Measurements from ENCODE around the gene SFMBT2.

Gene SFMBT2

DNA sequence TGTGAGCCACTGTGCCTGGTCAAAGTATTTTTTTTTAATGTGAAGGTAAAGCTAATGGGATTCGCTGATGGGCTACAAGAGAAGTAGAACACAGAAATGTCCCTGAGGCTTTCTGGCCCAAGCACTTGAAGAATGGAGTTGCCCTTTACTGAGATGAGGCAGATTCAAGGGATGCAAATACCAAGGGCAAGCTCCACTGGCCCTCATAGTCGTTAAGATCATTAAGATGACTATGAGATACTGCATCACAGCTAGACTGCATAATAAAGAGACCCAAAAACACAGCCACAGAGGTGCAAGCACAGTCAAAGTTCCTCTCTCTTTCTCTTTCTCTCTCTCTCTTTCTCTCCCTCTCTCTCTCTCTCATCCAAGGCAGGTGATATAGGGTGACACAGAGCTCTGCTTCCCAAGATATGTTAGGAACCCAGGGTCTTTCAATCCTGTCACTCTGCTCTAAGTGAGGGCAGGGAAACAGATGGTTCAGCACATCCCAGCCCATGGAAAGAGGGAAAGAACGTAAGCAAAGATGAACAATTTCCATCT lies 117.4 kb downstream of the SFMBT2 start:
- DNase-seq, result no peak

DNA sequence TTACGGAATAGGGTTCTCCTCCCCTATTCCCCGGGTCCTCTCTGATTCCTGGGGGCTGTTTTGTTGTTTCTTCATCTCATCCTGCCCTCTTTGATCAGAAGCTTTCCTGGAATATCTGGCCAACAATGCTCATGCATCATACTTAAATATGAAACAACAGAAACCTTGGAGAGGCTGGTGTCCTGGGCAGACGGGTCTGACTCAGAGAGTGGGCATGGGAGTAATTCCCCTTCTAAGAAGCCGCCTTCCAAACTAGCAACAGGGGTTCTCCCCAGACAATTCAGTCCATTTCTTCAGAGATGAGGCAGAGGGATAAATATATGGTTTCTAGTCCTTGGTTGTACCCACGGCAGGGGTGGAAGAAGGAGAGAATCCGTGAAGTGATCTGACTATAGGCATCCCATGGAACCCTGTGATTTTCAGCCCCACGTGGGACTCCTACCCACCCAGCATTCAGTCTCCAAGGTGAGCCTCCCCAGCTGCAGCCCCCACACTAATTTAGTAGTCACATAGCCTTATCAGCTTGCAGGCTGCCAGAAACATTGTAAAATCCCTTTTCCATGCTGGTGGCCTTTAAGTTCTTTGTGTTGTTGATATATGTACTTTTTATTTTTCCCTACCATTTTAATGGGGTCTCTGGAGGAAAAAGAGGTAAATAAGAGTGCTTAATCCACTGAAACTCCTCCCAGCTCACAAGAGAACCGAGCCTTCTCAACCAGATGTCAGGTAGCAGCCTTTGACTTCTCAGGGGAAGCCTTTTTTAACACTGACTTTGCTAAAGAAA lies 119.2 kb downstream of the SFMBT2 start:
- DNase-seq, result no peak

- no peak for DNase-seq
Observed at GRCh38 chr10:7288060-7288690, 122.7 kb downstream of the SFMBT2 start.

DNA sequence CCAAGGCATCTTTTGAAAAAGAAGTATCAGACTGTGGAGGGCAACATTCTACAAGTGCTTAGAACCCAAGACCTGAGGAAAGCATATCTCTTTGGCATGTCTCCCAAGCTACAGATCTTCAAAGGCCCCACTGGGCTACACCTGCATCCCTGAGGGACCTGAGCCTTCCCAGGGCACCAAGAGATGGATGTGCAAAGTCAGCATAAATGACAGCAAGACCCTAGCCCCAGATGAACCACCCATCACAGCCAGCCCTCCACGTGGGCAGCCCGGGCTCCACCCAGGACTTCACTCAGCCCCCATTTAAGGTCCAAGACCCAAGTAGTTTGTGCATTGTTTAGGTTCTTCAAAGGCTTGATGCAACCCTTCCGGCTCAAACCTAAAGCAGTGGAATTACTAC lies 123.5 kb downstream of the SFMBT2 start:
- no peak for DNase-seq

GRCh38 chr10:7285522-7286322 lies 125.1 kb downstream of the SFMBT2 start:
- no peak for DNase-seq

GRCh38 chr10:7283246-7283645 lies 127.6 kb downstream of the SFMBT2 start:
- no peak for DNase-seq

DNA sequence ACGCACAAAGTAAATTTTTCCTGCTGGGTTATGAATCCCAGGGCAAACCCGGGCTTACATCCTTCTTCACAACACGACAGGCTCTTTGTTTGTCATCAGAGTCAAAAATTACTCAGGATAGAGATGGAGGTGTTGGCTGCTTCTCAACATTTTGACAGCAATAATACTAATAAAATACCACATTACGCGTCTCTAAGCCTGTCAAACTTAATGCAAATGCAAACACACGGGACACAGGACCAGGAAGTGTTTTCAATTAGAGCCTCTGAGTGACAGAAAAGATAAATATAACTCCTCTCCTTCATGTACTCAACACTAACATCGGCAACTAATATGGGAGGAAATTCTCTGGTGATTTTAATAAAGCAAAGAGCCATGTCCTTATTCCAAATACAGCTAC lies 128.4 kb downstream of the SFMBT2 start:
- no peak for DNase-seq

- DNase-seq, result no peak
Observed at GRCh38 chr10:7281429-7281828, 129.4 kb downstream of the SFMBT2 start.

DNA sequence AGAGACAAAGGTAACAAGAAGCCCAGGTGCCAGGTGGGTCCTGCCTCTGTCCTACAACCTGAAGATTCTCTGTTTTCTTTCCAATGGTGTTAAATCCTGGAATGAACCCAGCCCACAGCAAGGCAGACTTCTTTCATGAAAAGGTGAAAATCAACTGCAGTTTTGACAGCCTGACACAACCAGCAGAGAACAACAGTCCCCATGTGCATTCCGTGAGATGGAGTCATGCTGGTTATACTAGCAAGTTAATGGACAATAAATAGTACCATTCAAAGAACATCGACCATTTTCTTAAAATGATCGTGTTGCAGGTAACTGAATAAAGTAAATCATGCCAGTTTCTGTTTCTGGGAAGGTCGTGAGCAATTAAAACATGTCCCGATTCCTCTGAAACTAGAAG lies 131.5 kb downstream of the SFMBT2 start:
- no peak for DNase-seq

- DNase-seq, result no peak
Observed at GRCh38 chr10:7277867-7278266, 133.0 kb downstream of the SFMBT2 start.

DNA sequence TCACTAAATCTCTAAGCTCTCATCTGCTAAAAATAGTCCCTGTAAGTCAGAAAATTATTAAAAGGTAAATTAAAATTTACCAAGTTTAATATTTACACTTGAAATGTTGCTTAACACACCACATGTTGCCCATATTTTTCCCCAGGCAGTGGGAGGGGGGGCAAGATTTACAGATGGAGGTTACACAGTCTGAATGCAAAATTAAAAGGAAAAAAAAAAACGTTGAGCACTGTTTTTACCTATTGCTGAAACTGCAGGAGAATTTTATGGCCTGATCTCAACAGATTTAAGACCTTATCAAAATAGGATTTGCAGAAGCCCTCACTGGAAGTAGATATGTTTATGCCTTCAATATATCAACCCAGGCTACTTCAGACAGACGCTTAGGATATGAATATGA lies 133.4 kb downstream of the SFMBT2 start:
- DNase-seq, result no peak

- no peak for DNase-seq
Observed at GRCh38 chr10:7275761-7276440, 134.9 kb downstream of the SFMBT2 start.

DNA sequence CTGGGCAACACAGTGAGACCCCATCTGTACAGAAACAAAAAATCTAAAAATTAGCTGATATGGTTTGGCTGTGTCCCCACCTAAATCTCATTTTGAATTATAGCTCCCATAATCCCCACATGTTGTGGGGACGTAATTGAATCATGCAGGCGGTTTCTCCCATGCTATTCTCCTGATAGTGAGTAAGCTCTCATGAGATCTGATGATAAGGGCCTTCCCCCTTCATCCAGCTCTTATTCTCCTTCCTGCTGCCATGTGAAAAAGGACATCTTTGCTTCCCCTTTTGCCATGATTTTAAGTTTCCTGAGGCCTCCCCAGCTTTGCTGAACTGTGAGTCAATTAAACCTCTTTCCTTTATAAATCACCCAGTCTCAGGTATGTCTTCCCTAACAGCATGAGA lies 136.5 kb downstream of the SFMBT2 start:
- no peak for DNase-seq

GRCh38 chr10:7272008-7272407 lies 138.8 kb downstream of the SFMBT2 start:
- no peak for DNase-seq

DNA sequence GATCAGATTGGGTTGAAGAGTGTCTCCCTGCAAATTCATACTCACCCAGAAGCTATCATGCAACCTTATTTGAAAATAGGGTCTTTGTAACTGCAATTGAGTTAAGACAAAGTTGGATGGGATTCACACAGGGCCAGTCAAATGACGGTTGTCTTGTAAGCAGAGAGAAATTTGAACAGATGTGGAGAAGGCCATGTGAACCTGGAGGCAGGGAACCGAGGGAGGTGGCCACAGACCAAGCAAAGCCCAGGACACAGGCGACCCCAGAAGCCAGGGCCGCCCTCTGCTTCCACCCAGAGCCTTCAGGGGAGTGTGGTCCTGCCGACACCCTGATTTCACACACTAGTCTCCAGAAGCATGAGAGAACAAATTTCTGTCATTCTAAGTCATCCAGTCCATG lies 140.8 kb downstream of the SFMBT2 start:
- DNase-seq, result no peak

GRCh38 chr10:7267142-7267541 lies 143.7 kb downstream of the SFMBT2 start:
- no peak for DNase-seq

- DNase-seq, result no peak
Observed at GRCh38 chr10:7265396-7266123, 145.3 kb downstream of the SFMBT2 start.

DNA sequence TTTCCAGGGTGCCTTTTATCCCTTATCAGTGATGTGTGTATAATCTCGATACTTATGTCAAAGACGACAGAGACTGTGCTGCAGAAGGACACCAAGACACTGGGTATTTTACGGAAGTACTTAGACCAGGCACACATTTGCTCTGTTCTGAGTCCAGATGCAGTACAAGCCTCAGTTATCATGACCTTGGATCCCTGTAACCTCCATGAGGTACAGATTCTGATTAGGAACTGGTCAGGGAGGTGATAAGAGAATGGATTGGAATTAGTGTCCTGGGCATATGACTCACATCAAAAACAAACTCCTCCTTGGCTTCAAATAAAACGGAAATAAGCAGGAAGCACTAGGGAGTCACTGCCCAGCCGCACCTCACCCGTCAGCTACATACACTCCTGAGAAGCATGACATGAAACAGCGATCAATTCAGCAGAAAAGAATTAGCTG lies 146.5 kb downstream of the SFMBT2 start:
- DNase-seq, result no peak

GRCh38 chr10:7263616-7264015 lies 147.2 kb downstream of the SFMBT2 start:
- DNase-seq, result no peak

DNA sequence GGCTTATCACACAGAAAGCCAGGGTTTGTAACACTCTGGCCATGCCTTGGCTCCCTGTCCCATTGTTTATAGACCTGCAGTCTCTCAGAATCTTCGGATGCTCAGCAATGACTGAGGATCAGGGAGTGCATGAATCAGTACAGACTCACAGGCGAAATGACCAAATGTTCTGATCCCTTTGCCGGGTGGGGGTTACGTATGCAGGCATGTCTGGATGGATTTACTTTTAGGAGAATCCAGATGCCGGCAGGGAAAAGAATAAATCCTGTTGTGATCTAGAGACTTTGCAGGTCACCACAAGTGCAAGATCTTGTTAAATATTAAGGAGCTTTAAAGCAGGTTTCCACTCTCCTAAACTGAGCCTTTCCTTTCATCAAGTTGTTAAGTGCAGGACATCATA lies 149.5 kb downstream of the SFMBT2 start:
- no peak for DNase-seq

DNA sequence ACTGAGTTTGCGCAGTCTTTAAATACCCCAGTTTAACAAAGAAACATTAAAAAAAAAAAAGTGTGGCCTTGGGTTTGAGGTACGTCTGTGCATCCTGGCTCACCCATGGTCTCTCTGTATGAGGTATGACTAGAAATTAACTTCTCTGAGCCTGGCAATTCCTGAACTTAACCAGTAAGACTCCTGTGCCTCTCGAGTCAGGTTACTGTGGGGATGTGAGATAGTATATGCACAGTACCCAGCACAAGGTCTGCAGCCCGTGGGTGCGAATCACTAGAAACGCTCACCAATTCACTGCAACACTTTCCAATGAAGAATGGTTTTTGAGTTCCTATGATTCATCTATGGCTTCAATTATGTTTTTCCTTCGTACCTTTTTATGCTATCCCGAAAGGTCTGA lies 149.9 kb downstream of the SFMBT2 start:
- DNase-seq, result no peak

DNA sequence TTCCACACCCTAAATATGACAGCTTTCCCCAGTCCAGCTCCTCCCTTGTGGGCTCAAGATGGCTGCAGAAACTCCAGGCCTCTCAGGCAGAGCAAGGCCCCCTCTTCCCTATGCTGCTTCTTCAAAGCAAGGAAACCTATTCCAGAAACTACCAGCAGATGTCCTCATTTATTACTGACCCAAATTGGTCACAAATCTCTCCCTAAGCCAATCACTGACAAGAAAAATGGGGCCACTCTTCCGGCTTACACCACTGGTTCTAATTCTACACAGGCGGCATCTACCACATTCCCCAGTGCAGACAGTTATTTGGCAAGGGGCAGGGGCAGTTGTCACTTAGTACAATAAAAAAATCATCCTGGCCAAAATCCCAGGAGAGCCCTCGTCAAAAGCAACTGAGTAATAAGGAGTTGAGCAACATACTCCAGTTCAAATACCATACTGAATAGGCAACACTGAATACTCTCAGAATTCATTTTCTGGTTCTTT lies 150.4 kb downstream of the SFMBT2 start:
- peak; percentile 1 for DNase-seq

Data from NCI-H1048 (cell line).